Right lobe of liver (tissue), 4 donors: Measurements from ENCODE around the gene MPIG6B.

Experiments used
- POLR2A ChIP-seq: fragments of 450-650 bp; IDR thresholded peaks from one replicate; pipeline ENCODE4 v1.6.1; 2017; ENCODE audit warnings: antibody characterized with exemption, mild to moderate bottlenecking
- TF ChIP-seq, protein P1 (sequence below), 4 donors: fragments of 200-600 bp in 3 of 4; fragments of 450-650 bp in 1 of 4; IDR thresholded peaks; one replicate each; pipeline versions ENCODE4 v1.5.1 to v1.8.0; 2016 to 2022; ENCODE audit warnings: antibody characterized with exemption in 4 of 4, mild to moderate bottlenecking in 2 of 4
- donor health status: DM: no; HTN: no; CAD: no.
- donor health status: DM: no; HTN: no; CAD: no.
- donor health status: DM: no; HTN: yes; CAD: no.

DNA sequence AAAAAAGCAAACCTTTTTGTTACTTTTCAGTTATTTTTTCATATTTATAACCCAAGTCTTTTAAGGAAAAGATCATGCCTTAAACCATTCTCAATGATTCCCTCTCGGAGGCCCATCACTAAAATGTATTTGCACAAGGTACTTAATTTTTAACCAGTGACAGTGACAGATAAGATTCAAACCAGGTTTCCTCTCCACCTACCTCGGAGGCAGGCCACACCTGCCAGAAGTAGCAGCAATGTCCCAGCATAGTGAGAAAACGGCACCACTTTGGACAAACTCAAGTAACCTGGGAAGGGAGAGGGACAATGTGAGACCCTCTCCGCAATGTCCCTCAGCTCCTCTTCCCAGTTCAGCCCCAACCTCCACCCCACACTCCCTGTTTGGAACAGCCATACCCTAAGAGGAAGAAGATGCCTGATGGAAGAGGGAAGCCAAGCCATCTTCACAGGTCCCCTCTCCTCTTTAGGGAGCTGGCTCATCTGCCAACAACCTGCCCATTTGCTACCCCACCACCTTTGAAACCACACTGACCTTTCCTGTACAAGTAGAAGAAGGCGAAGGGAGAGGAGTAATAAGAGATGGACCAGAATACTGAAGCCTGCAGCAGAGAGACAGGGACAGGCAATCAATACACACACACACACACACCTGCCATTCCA lies 22.3 kb upstream of the MPIG6B start:
- TF ChIP-seq, protein P1, sequence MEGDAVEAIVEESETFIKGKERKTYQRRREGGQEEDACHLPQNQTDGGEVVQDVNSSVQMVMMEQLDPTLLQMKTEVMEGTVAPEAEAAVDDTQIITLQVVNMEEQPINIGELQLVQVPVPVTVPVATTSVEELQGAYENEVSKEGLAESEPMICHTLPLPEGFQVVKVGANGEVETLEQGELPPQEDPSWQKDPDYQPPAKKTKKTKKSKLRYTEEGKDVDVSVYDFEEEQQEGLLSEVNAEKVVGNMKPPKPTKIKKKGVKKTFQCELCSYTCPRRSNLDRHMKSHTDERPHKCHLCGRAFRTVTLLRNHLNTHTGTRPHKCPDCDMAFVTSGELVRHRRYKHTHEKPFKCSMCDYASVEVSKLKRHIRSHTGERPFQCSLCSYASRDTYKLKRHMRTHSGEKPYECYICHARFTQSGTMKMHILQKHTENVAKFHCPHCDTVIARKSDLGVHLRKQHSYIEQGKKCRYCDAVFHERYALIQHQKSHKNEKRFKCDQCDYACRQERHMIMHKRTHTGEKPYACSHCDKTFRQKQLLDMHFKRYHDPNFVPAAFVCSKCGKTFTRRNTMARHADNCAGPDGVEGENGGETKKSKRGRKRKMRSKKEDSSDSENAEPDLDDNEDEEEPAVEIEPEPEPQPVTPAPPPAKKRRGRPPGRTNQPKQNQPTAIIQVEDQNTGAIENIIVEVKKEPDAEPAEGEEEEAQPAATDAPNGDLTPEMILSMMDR (IDR thresholded peaks at IDR 0.05) = no peak
- no peak for TF ChIP-seq POLR2A
